ENCODE results near the gene ANKS1A.

Gene ANKS1A

GRCh38 chr6:35043381-35044130 lies 154.5 kb downstream of the ANKS1A start:
- DNase-seq = no peak

GRCh38 chr6:35044145-35044745 lies 155.2 kb downstream of the ANKS1A start:
- no peak for DNase-seq

- peak; percentile 95 for DNase-seq
These were observed 155.8 kb downstream of the ANKS1A start for GRCh38 chr6:35044761-35045421.

GRCh38 chr6:35046103-35046502 lies 157.0 kb downstream of the ANKS1A start:
- DNase-seq = no peak

GRCh38 chr6:35046862-35047261 lies 157.8 kb downstream of the ANKS1A start:
- no peak for DNase-seq

- no peak for DNase-seq
These were observed 158.4 kb downstream of the ANKS1A start for GRCh38 chr6:35047265-35048011.

GRCh38 chr6:35048031-35048613 lies 159.1 kb downstream of the ANKS1A start:
- no peak for DNase-seq

- DNase-seq = no peak
These were observed 159.6 kb downstream of the ANKS1A start for GRCh38 chr6:35048631-35049083.

- DNase-seq = no peak
These were observed 160.2 kb downstream of the ANKS1A start for GRCh38 chr6:35049156-35049735.

- DNase-seq = peak; percentile 85
These were observed 161.1 kb downstream of the ANKS1A start for GRCh38 chr6:35049900-35050756.

- no peak for DNase-seq
These were observed 161.8 kb downstream of the ANKS1A start for GRCh38 chr6:35050757-35051330.

GRCh38 chr6:35051396-35051795 lies 162.3 kb downstream of the ANKS1A start:
- no peak for DNase-seq

- no peak for DNase-seq
These were observed 163.0 kb downstream of the ANKS1A start for GRCh38 chr6:35051997-35052583.

- peak; percentile 17 for DNase-seq
These were observed 163.9 kb downstream of the ANKS1A start for GRCh38 chr6:35052694-35053565.

- no peak for DNase-seq
These were observed 164.6 kb downstream of the ANKS1A start for GRCh38 chr6:35053701-35054100.

GRCh38 chr6:35054106-35054742 lies 165.2 kb downstream of the ANKS1A start:
- no peak for DNase-seq

GRCh38 chr6:35054743-35055130 lies 165.7 kb downstream of the ANKS1A start:
- no peak for DNase-seq

GRCh38 chr6:35055891-35056290 lies 166.8 kb downstream of the ANKS1A start:
- DNase-seq = no peak

- no peak for DNase-seq
These were observed 167.9 kb downstream of the ANKS1A start for GRCh38 chr6:35056952-35057351.

All from NCI-H1694 treated with DMSO at 0.1 percent for 48 hours (cell line).